ENCODE measurements around the gene MC2R. TPM values are rescaled to one million over a fixed set of nuclear protein-coding genes. Genes with fewer than 3 reads are reported as not detected.

The MC2R gene
- polyA plus RNA-seq, 1 donor from 2014 or later: not detected

DNA sequence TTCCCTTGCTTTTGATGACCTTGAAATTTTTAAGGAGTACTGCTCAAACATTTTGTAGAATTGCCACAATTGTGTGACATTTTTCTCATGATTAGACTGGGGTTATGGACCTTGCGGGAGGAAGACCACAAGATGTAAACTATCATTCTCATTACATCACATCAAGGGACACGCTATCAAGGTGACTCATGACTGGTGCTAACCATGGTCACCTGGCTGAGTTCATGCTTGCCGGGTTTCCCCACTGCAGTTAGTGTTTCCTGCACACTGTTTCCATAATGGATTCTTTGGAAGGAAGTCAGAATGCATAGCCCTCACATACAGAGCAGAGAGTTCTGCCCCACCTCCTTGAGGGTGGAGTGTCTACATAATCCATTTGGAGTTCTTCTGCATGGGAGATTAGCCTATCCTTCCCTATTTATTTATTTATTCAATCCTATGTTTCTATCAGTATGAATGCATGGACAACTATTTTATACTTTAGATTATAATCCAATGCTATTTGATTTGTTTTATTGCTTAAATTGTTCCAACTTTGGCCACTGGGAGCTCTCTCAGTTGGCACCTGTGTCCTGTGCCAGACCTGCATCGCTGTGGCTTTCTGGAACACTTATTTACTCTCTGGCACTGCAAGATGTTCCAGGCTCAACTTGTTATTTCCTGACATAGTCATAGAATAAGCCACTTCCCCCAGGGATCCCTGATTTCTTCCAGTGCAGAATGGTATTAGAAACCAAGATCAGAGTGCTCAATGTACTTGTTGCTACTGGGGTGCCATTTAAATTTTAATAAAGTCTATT, 6.0 kb downstream of the MC2R start:
- no peaks in the 10 kb centered on the region for H3K79me2 ChIP-seq (replicated peaks; ENCODE audit: insufficient read depth, low read length)
- H3F3A ChIP-seq (ENCODE audit: insufficient read depth, low read length, poor library complexity, severe bottlenecking): no peaks in the 10 kb centered on the region
- H3K27me3 ChIP-seq (ENCODE audit: insufficient read depth, low read depth, low read length): no peaks in the 10 kb centered on the region
- H3K4me3 ChIP-seq (ENCODE audit: low read length): no peak overlapping the region
- no peak overlapping the region for H3K4me2 ChIP-seq (ENCODE audit: low read length)
- no peaks in the 10 kb centered on the region for H3K9me2 ChIP-seq (ENCODE audit: insufficient read depth, low read length)
- H2AFZ ChIP-seq (ENCODE audit: low read depth, low read length): no peak overlapping the region
- H3K27ac ChIP-seq (ENCODE audit: low read length): no peak overlapping the region
- H3K9me3 ChIP-seq (ENCODE audit: low read length): no peaks in the 10 kb centered on the region
- TF ChIP-seq EP300 (conservative IDR thresholded peaks at IDR 0.05; ENCODE audit: poor library complexity, severe bottlenecking): no peak
- TF ChIP-seq POLR2AphosphoS5 (IDR thresholded peaks at IDR 0.05): no peak
- no peak for TF ChIP-seq MXI1 (conservative IDR thresholded peaks at IDR 0.05; ENCODE audit: poor library complexity, severe bottlenecking)
- TF ChIP-seq EZH2 (IDR thresholded peaks at IDR 0.05; ENCODE audit: borderline replicate concordance, insufficient read depth, low read length, poor library complexity, severe bottlenecking): no peak
- TF ChIP-seq, protein P1, sequence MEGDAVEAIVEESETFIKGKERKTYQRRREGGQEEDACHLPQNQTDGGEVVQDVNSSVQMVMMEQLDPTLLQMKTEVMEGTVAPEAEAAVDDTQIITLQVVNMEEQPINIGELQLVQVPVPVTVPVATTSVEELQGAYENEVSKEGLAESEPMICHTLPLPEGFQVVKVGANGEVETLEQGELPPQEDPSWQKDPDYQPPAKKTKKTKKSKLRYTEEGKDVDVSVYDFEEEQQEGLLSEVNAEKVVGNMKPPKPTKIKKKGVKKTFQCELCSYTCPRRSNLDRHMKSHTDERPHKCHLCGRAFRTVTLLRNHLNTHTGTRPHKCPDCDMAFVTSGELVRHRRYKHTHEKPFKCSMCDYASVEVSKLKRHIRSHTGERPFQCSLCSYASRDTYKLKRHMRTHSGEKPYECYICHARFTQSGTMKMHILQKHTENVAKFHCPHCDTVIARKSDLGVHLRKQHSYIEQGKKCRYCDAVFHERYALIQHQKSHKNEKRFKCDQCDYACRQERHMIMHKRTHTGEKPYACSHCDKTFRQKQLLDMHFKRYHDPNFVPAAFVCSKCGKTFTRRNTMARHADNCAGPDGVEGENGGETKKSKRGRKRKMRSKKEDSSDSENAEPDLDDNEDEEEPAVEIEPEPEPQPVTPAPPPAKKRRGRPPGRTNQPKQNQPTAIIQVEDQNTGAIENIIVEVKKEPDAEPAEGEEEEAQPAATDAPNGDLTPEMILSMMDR (IDR thresholded peaks at IDR 0.05; ENCODE audit: poor library complexity, severe bottlenecking): no peak
- H3K9ac ChIP-seq (ENCODE audit: low read length): no peak overlapping the region
- no peaks in the 10 kb centered on the region for H4K20me1 ChIP-seq (ENCODE audit: insufficient read depth)
- H3K36me3 ChIP-seq (ENCODE audit: insufficient read depth, low read length): no peaks in the 10 kb centered on the region

DNA sequence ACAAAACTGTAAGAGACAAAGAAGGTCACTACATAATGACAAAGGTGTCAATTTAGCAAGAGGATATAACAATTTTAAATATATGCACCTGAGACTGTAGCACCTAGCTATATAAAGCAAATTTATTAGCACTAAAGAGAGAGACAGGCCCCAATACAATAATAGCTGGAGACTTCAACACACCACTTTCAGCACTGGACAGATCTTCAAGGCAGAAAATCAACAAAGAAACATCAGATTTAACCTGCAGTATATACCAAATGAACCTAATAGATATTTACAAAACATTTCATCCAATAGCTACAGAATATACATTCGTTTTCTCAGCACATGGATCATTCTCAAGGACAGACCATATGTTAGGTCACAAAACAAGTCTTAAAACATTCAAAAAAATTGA, 14.7 kb downstream of the MC2R start:
- H3K9ac ChIP-seq (ENCODE audit: low read length): no peak overlapping the region
- H3K4me2 ChIP-seq (ENCODE audit: low read length): no peak overlapping the region
- H3K4me3 ChIP-seq (ENCODE audit: low read length): no peak overlapping the region
- no peaks in the 10 kb centered on the region for H3K79me2 ChIP-seq (replicated peaks; ENCODE audit: insufficient read depth, low read length)
- no peak overlapping the region for H2AFZ ChIP-seq (ENCODE audit: low read depth, low read length)
- TF ChIP-seq MXI1 (conservative IDR thresholded peaks at IDR 0.05; ENCODE audit: poor library complexity, severe bottlenecking): no peak
- TF ChIP-seq, protein P1 (IDR thresholded peaks at IDR 0.05; ENCODE audit: poor library complexity, severe bottlenecking): no peak
- TF ChIP-seq, protein P2, sequence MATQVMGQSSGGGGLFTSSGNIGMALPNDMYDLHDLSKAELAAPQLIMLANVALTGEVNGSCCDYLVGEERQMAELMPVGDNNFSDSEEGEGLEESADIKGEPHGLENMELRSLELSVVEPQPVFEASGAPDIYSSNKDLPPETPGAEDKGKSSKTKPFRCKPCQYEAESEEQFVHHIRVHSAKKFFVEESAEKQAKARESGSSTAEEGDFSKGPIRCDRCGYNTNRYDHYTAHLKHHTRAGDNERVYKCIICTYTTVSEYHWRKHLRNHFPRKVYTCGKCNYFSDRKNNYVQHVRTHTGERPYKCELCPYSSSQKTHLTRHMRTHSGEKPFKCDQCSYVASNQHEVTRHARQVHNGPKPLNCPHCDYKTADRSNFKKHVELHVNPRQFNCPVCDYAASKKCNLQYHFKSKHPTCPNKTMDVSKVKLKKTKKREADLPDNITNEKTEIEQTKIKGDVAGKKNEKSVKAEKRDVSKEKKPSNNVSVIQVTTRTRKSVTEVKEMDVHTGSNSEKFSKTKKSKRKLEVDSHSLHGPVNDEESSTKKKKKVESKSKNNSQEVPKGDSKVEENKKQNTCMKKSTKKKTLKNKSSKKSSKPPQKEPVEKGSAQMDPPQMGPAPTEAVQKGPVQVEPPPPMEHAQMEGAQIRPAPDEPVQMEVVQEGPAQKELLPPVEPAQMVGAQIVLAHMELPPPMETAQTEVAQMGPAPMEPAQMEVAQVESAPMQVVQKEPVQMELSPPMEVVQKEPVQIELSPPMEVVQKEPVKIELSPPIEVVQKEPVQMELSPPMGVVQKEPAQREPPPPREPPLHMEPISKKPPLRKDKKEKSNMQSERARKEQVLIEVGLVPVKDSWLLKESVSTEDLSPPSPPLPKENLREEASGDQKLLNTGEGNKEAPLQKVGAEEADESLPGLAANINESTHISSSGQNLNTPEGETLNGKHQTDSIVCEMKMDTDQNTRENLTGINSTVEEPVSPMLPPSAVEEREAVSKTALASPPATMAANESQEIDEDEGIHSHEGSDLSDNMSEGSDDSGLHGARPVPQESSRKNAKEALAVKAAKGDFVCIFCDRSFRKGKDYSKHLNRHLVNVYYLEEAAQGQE (IDR thresholded peaks at IDR 0.05; ENCODE audit: borderline replicate concordance): no peak
- TF ChIP-seq POLR2AphosphoS5 (IDR thresholded peaks at IDR 0.05): no peak
- TF ChIP-seq SMC3 (conservative IDR thresholded peaks at IDR 0.05; ENCODE audit: poor library complexity): no peak
- TF ChIP-seq EP300 (conservative IDR thresholded peaks at IDR 0.05; ENCODE audit: poor library complexity, severe bottlenecking): no peak
- TF ChIP-seq EZH2 (IDR thresholded peaks at IDR 0.05; ENCODE audit: borderline replicate concordance, insufficient read depth, low read length, poor library complexity, severe bottlenecking): no peak
- TF ChIP-seq TAF1 (IDR thresholded peaks at IDR 0.05; ENCODE audit: low read depth): no peak
- no peak for TF ChIP-seq RAD21 (conservative IDR thresholded peaks at IDR 0.05)
- no peaks in the 10 kb centered on the region for H4K20me1 ChIP-seq (ENCODE audit: insufficient read depth)
- no peaks in the 10 kb centered on the region for H3F3A ChIP-seq (ENCODE audit: insufficient read depth, low read length, poor library complexity, severe bottlenecking)
- no peaks in the 10 kb centered on the region for H3K36me3 ChIP-seq (ENCODE audit: insufficient read depth, low read length)
- no peak overlapping the region for H3K27ac ChIP-seq (ENCODE audit: low read length)
- no peaks in the 10 kb centered on the region for H3K9me2 ChIP-seq (ENCODE audit: insufficient read depth, low read length)
- H3K27me3 ChIP-seq (ENCODE audit: insufficient read depth, low read depth, low read length): no peaks in the 10 kb centered on the region
- H3K9me3 ChIP-seq (ENCODE audit: low read length): no peaks in the 10 kb centered on the region
